Ovary (tissue), 3 donors: Measurements from ENCODE around the gene ETNK1.

Experiments used
- CTCF ChIP-seq, 3 donors: fragments of 450-650 bp in 2 of 3; fragments of 200-600 bp in 1 of 3; IDR thresholded peaks; one replicate each; pipeline versions ENCODE4 v1.5.1 to v1.8.0; 2016 to 2022; ENCODE audit warnings: antibody characterized with exemption in 3 of 3, mild to moderate bottlenecking in 1 of 3
- EP300 ChIP-seq: sonication (generic); formaldehyde crosslinking; IDR thresholded peaks from one replicate; pipeline ENCODE4 v1.6.1; 2017; ENCODE audit warnings: antibody characterized with exemption
- donor health status: DM: no; HTN: no; CAD: no.

- TF ChIP-seq CTCF (IDR thresholded peaks at IDR 0.05) (no peak), EP300 (no peak)
Observed at GRCh38 chr12:22578328-22578727, 46.6 kb upstream of the ETNK1 start.
